ENCODE data around the gene DOCK11.

The DOCK11 gene

GRCh38 chrX:118654331-118654730 lies 158.7 kb downstream of the DOCK11 start:
- peaks cover 0 to 4% of the 10 kb centered on the region in 2 donors for H3K36me3 ChIP-seq (ENCODE audit: control insufficient read depth in 1 of 2, insufficient read depth in 2 of 2, low read length in 2 of 2)
- H3K4me3 ChIP-seq (ENCODE audit: low read depth in 1 of 2, low read length in 2 of 2): no peak overlapping the region
- H3K9me3 ChIP-seq (ENCODE audit: control insufficient read depth in 1 of 2, low read length in 2 of 2): no peaks in the 10 kb centered on the region
- no peak overlapping the region for H3K9ac ChIP-seq (ENCODE audit: low read depth in 1 of 2, low read length in 2 of 2)
- H3K27ac ChIP-seq (ENCODE audit: low read depth, low read length): no peak overlapping the region
- no peaks in the 10 kb centered on the region for H3K4me1 ChIP-seq (ENCODE audit: control insufficient read depth in 1 of 2, insufficient read depth in 2 of 2, low read length in 2 of 2)
- no peaks in the 10 kb centered on the region for H3K27me3 ChIP-seq (ENCODE audit: control insufficient read depth in 1 of 2, insufficient read depth in 2 of 2, low read length in 2 of 2)

- Histone ChIP-seq H3K9ac (ENCODE audit: low read depth in 1 of 2, low read length in 2 of 2) (no peak overlapping the region), H3K4me3 (ENCODE audit: low read depth in 1 of 2, low read length in 2 of 2) (no peak overlapping the region)
These were observed 160.1 kb downstream of the DOCK11 start for GRCh38 chrX:118655561-118656246.

GRCh38 chrX:118657413-118657812 lies 161.8 kb downstream of the DOCK11 start:
- Histone ChIP-seq H3K27me3 (ENCODE audit: control insufficient read depth in 1 of 2, insufficient read depth in 2 of 2, low read length in 2 of 2) (no peaks in the 10 kb centered on the region), H3K4me1 (ENCODE audit: control insufficient read depth in 1 of 2, insufficient read depth in 2 of 2, low read length in 2 of 2) (no peaks in the 10 kb centered on the region), H3K36me3 (ENCODE audit: control insufficient read depth in 1 of 2, insufficient read depth in 2 of 2, low read length in 2 of 2) (peaks cover 0 to 4% of the 10 kb centered on the region in 2 donors), H3K4me3 (ENCODE audit: low read depth in 1 of 2, low read length in 2 of 2) (no peak overlapping the region), H3K9ac (ENCODE audit: low read depth in 1 of 2, low read length in 2 of 2) (no peak overlapping the region), H3K9me3 (ENCODE audit: control insufficient read depth in 1 of 2, low read length in 2 of 2) (no peaks in the 10 kb centered on the region), H3K27ac (ENCODE audit: low read depth, low read length) (no peak overlapping the region)

More at GRCh38 chrX:118655561-118656246, 160.1 kb downstream of the DOCK11 start:
- H3K36me3 ChIP-seq (ENCODE audit: control insufficient read depth in 1 of 2, insufficient read depth in 2 of 2, low read length in 2 of 2): peaks cover 0 to 4% of the 10 kb centered on the region in 2 donors
- H3K27ac ChIP-seq (ENCODE audit: low read depth, low read length): no peak overlapping the region
- H3K4me1 ChIP-seq (ENCODE audit: control insufficient read depth in 1 of 2, insufficient read depth in 2 of 2, low read length in 2 of 2): no peaks in the 10 kb centered on the region
- no peaks in the 10 kb centered on the region for H3K9me3 ChIP-seq (ENCODE audit: control insufficient read depth in 1 of 2, low read length in 2 of 2)
- H3K27me3 ChIP-seq (ENCODE audit: control insufficient read depth in 1 of 2, insufficient read depth in 2 of 2, low read length in 2 of 2): no peaks in the 10 kb centered on the region

- H3K9ac ChIP-seq (ENCODE audit: low read depth in 1 of 2, low read length in 2 of 2): no peak overlapping the region
- H3K4me3 ChIP-seq (ENCODE audit: low read depth in 1 of 2, low read length in 2 of 2): no peak overlapping the region
- H3K4me1 ChIP-seq (ENCODE audit: control insufficient read depth in 1 of 2, insufficient read depth in 2 of 2, low read length in 2 of 2): no peaks in the 10 kb centered on the region
- no peak overlapping the region for H3K27ac ChIP-seq (ENCODE audit: low read depth, low read length)
- H3K27me3 ChIP-seq (ENCODE audit: control insufficient read depth in 1 of 2, insufficient read depth in 2 of 2, low read length in 2 of 2): no peaks in the 10 kb centered on the region
- no peaks in the 10 kb centered on the region for H3K9me3 ChIP-seq (ENCODE audit: control insufficient read depth in 1 of 2, low read length in 2 of 2)
- peaks cover 0 to 4% of the 10 kb centered on the region in 2 donors for H3K36me3 ChIP-seq (ENCODE audit: control insufficient read depth in 1 of 2, insufficient read depth in 2 of 2, low read length in 2 of 2)
These were observed 164.5 kb downstream of the DOCK11 start for GRCh38 chrX:118660085-118660484.

- H3K4me3 ChIP-seq (ENCODE audit: low read depth in 1 of 2, low read length in 2 of 2): no peak overlapping the region
- no peaks in the 10 kb centered on the region for H3K27me3 ChIP-seq (ENCODE audit: control insufficient read depth in 1 of 2, insufficient read depth in 2 of 2, low read length in 2 of 2)
- H3K4me1 ChIP-seq (ENCODE audit: control insufficient read depth in 1 of 2, insufficient read depth in 2 of 2, low read length in 2 of 2): no peaks in the 10 kb centered on the region
- no peaks in the 10 kb centered on the region for H3K9me3 ChIP-seq (ENCODE audit: control insufficient read depth in 1 of 2, low read length in 2 of 2)
- no peak overlapping the region for H3K27ac ChIP-seq (ENCODE audit: low read depth, low read length)
- H3K36me3 ChIP-seq (ENCODE audit: control insufficient read depth in 1 of 2, insufficient read depth in 2 of 2, low read length in 2 of 2): no peaks in the 10 kb centered on the region
- H3K9ac ChIP-seq (ENCODE audit: low read depth in 1 of 2, low read length in 2 of 2): no peak overlapping the region
These were observed 169.6 kb downstream of the DOCK11 start for GRCh38 chrX:118665204-118665603.

- no peaks in the 10 kb centered on the region for H3K9me3 ChIP-seq (ENCODE audit: control insufficient read depth in 1 of 2, low read length in 2 of 2)
- no peak overlapping the region for H3K27ac ChIP-seq (ENCODE audit: low read depth, low read length)
- no peaks in the 10 kb centered on the region for H3K4me1 ChIP-seq (ENCODE audit: control insufficient read depth in 1 of 2, insufficient read depth in 2 of 2, low read length in 2 of 2)
- no peaks in the 10 kb centered on the region for H3K36me3 ChIP-seq (ENCODE audit: control insufficient read depth in 1 of 2, insufficient read depth in 2 of 2, low read length in 2 of 2)
- H3K27me3 ChIP-seq (ENCODE audit: control insufficient read depth in 1 of 2, insufficient read depth in 2 of 2, low read length in 2 of 2): no peaks in the 10 kb centered on the region
- H3K4me3 ChIP-seq (ENCODE audit: low read depth in 1 of 2, low read length in 2 of 2): no peak overlapping the region
- no peak overlapping the region for H3K9ac ChIP-seq (ENCODE audit: low read depth in 1 of 2, low read length in 2 of 2)
These were observed 170.9 kb downstream of the DOCK11 start for GRCh38 chrX:118666521-118666920.

GRCh38 chrX:118669435-118669834 lies 173.8 kb downstream of the DOCK11 start:
- no peaks in the 10 kb centered on the region for H3K27me3 ChIP-seq (ENCODE audit: control insufficient read depth in 1 of 2, insufficient read depth in 2 of 2, low read length in 2 of 2)
- no peaks in the 10 kb centered on the region for H3K9me3 ChIP-seq (ENCODE audit: control insufficient read depth in 1 of 2, low read length in 2 of 2)
- no peaks in the 10 kb centered on the region for H3K4me1 ChIP-seq (ENCODE audit: control insufficient read depth in 1 of 2, insufficient read depth in 2 of 2, low read length in 2 of 2)
- H3K9ac ChIP-seq (ENCODE audit: low read depth in 1 of 2, low read length in 2 of 2): no peak overlapping the region
- H3K36me3 ChIP-seq (ENCODE audit: control insufficient read depth in 1 of 2, insufficient read depth in 2 of 2, low read length in 2 of 2): no peaks in the 10 kb centered on the region
- H3K27ac ChIP-seq (ENCODE audit: low read depth, low read length): no peak overlapping the region
- H3K4me3 ChIP-seq (ENCODE audit: low read depth in 1 of 2, low read length in 2 of 2): no peak overlapping the region

GRCh38 chrX:118675326-118675965 lies 179.8 kb downstream of the DOCK11 start:
- H3K27ac ChIP-seq (ENCODE audit: low read depth, low read length): no peak overlapping the region
- no peaks in the 10 kb centered on the region for H3K36me3 ChIP-seq (ENCODE audit: control insufficient read depth in 1 of 2, insufficient read depth in 2 of 2, low read length in 2 of 2)
- H3K4me3 ChIP-seq (ENCODE audit: low read depth in 1 of 2, low read length in 2 of 2): no peak overlapping the region
- H3K4me1 ChIP-seq (ENCODE audit: control insufficient read depth in 1 of 2, insufficient read depth in 2 of 2, low read length in 2 of 2): peaks cover 0 to 9% of the 10 kb centered on the region in 2 donors
- no peaks in the 10 kb centered on the region for H3K9me3 ChIP-seq (ENCODE audit: control insufficient read depth in 1 of 2, low read length in 2 of 2)
- no peaks in the 10 kb centered on the region for H3K27me3 ChIP-seq (ENCODE audit: control insufficient read depth in 1 of 2, insufficient read depth in 2 of 2, low read length in 2 of 2)
- H3K9ac ChIP-seq (ENCODE audit: low read depth in 1 of 2, low read length in 2 of 2): no peak overlapping the region

GRCh38 chrX:118675966-118676349 lies 180.3 kb downstream of the DOCK11 start:
- Histone ChIP-seq H3K4me1 (ENCODE audit: control insufficient read depth in 1 of 2, insufficient read depth in 2 of 2, low read length in 2 of 2) (peaks cover 0 to 9% of the 10 kb centered on the region in 2 donors), H3K27ac (ENCODE audit: low read depth, low read length) (no peak overlapping the region), H3K4me3 (ENCODE audit: low read depth in 1 of 2, low read length in 2 of 2) (no peak overlapping the region), H3K9ac (ENCODE audit: low read depth in 1 of 2, low read length in 2 of 2) (no peak overlapping the region), H3K36me3 (ENCODE audit: control insufficient read depth in 1 of 2, insufficient read depth in 2 of 2, low read length in 2 of 2) (no peaks in the 10 kb centered on the region), H3K9me3 (ENCODE audit: control insufficient read depth in 1 of 2, low read length in 2 of 2) (no peaks in the 10 kb centered on the region), H3K27me3 (ENCODE audit: control insufficient read depth in 1 of 2, insufficient read depth in 2 of 2, low read length in 2 of 2) (no peaks in the 10 kb centered on the region)

- H3K36me3 ChIP-seq (ENCODE audit: control insufficient read depth in 1 of 2, insufficient read depth in 2 of 2, low read length in 2 of 2): no peaks in the 10 kb centered on the region
- no peaks in the 10 kb centered on the region for H3K9me3 ChIP-seq (ENCODE audit: control insufficient read depth in 1 of 2, low read length in 2 of 2)
- no peak overlapping the region for H3K4me3 ChIP-seq (ENCODE audit: low read depth in 1 of 2, low read length in 2 of 2)
- peaks cover 5 to 9% of the 10 kb centered on the region in 2 donors for H3K4me1 ChIP-seq (ENCODE audit: control insufficient read depth in 1 of 2, insufficient read depth in 2 of 2, low read length in 2 of 2)
- H3K27ac ChIP-seq (ENCODE audit: low read depth, low read length): no peak overlapping the region
- H3K27me3 ChIP-seq (ENCODE audit: control insufficient read depth in 1 of 2, insufficient read depth in 2 of 2, low read length in 2 of 2): no peaks in the 10 kb centered on the region
- H3K9ac ChIP-seq (ENCODE audit: low read depth in 1 of 2, low read length in 2 of 2): no peak overlapping the region
These were observed 181.7 kb downstream of the DOCK11 start for GRCh38 chrX:118677318-118677717.
